Immature natural killer cell (primary cell): Measurements from ENCODE around the gene APH1B. TPM values are rescaled to one million over a fixed set of nuclear protein-coding genes. Genes with fewer than 3 reads are reported as not detected.
"Not testable (repeated sequence)": the region's sequence is repeated elsewhere in the genome, so short reads cannot be mapped to it uniquely, and the experiment has no call there.

Experiments used
- DNase-seq, 3 donors: peaks; one replicate each; pipeline ENCODE4 v3.0.0; 2022; ENCODE audit warnings: mixed read lengths in 1 of 3
- H3K27ac Mint-ChIP-seq, 6 donors: one replicate each; pipeline ENCODE4 v1.8.0; 2020; ENCODE audit warnings: mixed read lengths in 6 of 6, mild to moderate bottlenecking in 5 of 6, inconsistent platforms in 4 of 6, moderate library complexity in 3 of 6
- H3K27me3 Mint-ChIP-seq, 3 donors: one replicate each; pipeline ENCODE4 v1.8.0; 2020 to 2021; ENCODE audit warnings: low read depth in 3 of 3, mild to moderate bottlenecking in 3 of 3, mixed read lengths in 3 of 3, moderate library complexity in 3 of 3, inconsistent platforms in 1 of 3
- H3K36me3 Mint-ChIP-seq, 3 donors: one replicate each; pipeline ENCODE4 v1.8.0; 2020; ENCODE audit warnings: mixed read lengths in 3 of 3, inconsistent platforms in 2 of 3, mild to moderate bottlenecking in 2 of 3
- H3K4me1 Mint-ChIP-seq, 2 donors: one replicate each; pipeline ENCODE4 v1.8.0; 2020; ENCODE audit warnings: inconsistent platforms in 2 of 2, mild to moderate bottlenecking in 2 of 2, mixed read lengths in 2 of 2, moderate library complexity in 1 of 2
- H3K4me3 Mint-ChIP-seq, 5 donors: one replicate each; pipeline ENCODE4 v1.8.0; 2020; ENCODE audit warnings: mild to moderate bottlenecking in 5 of 5, mixed read lengths in 5 of 5, inconsistent platforms in 3 of 5, moderate library complexity in 3 of 5
- H3K9me3 Mint-ChIP-seq, 6 donors: one replicate each; pipeline ENCODE4 v1.8.0; 2020; ENCODE audit warnings: mild to moderate bottlenecking in 6 of 6, mixed read lengths in 6 of 6, inconsistent platforms in 4 of 6, moderate library complexity in 3 of 6
- polyA plus RNA-seq, 3 donors: library from polyadenylated mRNA; unstranded; fragments of 300-500 nt; fragmentation: Illumina TruSeq; gene quantifications; one replicate each; pipeline ENCODE4 v1.2.3, GENCODE V29; 2021

Gene APH1B
- polyA plus RNA-seq: 1 to 10 TPM; 4.8 to 7.8 (median 5.7) TPM

DNA sequence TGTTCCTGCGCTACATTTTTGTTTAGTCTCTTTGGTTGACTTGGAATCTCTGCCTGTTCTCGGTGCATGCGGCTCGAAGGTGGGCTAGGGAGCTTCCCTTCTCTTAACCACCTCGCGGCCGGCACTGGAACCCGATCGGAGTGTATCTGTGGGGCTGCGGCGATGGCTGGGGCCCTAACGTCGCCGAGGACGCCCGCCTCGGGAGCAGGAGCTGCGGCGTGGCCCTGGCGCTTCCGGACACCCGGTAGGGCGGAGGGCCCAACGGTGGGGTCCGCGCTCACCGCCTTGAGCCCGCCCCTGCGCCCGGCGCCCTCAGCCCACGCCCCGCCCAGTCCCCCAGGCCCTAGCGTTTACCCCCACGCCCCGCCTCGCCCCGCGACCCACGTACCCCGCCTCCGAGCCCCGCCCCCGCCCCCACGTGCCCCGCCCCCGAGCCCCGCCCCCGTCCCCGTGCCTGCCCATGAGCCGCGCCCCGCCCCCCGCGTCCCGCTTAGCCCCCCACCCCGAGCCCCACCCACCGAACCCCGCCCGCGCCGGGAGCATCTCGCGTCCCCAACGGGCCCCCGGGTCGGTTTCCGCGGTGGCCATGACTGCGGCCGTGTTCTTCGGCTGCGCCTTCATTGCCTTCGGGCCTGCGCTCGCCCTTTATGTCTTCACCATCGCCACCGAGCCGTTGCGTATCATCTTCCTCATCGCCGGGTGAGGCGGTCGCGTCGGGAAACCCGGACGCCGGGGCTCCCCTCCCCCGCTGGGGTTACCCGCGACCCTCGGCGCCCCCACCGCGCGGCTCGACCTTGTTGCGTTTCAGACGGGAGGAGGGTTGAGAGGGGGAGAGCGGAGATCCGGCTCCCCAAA is at the start of gene APH1B:
Gene APH1B (plus strand): TSS at position 568 of the 855 bp plus-strand sequence. CDS start 19 bp downstream, at position 587.
- H3K27ac Mint-ChIP-seq: peak within 1 kb of the TSS; percentile 83 to 94 (median 88)
- no peaks in the 10 kb centered on the region for H3K9me3 Mint-ChIP-seq
- H3K4me1 Mint-ChIP-seq: peaks cover 39 to 57% of the 10 kb centered on the region in 2 donors
- DNase-seq: peak; percentile 73 to 82 (median 78)
- H3K27me3 Mint-ChIP-seq: peaks cover 2 to 5% (median 2%) of the 10 kb centered on the region in 3 donors
- no peaks in the 10 kb centered on the region for H3K36me3 Mint-ChIP-seq
- peak within 1 kb of the TSS; percentile 90 to 93 (median 91) for H3K4me3 Mint-ChIP-seq

DNA sequence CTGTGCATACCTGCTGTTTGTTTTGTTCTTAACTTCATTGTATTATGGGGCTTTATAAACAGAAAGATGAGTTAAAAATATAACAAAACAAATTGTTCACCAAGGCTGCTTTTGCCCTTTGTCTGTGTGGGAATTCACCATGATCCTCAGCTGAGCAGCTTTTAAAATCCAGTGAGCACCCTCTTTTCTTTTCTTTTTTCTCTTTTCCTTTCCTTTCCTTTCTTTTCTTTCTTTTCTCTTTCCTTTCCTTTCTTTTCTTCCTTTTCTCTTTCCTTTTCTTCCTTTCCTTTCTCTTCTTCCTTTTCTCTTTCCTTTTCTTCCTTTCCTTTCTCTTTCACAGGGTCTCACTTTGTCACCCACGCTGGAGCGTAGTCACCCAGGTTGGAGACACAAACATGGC is 49.7 kb upstream of the APH1B start:
- H3K4me3 Mint-ChIP-seq: peak overlapping the region; percentile 48 to 80 (median 74)
- no peak for DNase-seq
- peaks cover 0 to 9% (median 3%) of the 10 kb centered on the region in 3 donors for H3K36me3 Mint-ChIP-seq
- H3K27me3 Mint-ChIP-seq: peaks cover 0 to 3% (median 0%) of the 10 kb centered on the region in 3 donors
- H3K4me1 Mint-ChIP-seq: peaks cover 76 to 86% of the 10 kb centered on the region in 2 donors
- H3K27ac Mint-ChIP-seq: peak overlapping the region; percentile 83 to 94 (median 90)
- H3K9me3 Mint-ChIP-seq: no peaks in the 10 kb centered on the region

DNA sequence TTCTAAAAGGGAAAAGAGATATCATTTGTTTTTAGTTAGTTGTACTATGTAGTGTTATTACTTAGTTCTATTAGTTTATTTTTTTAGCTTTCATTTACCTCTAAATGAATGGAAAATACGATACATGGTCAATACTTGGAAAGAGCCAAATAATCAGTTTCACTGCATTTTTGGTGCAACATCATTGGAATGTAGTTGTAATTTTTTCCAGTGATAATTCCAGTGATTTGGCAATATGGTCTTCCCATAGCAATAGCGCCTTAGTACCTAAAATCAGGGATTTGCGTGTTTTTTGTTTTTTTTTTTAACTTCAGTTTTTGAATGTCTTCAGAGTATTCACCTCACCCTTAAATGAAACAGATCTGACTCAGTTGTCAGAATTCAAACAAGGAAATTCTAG is 46.2 kb upstream of the APH1B start:
- Mint-ChIP-seq H3K9me3 (no peaks in the 10 kb centered on the region), H3K36me3 (peaks cover 3 to 11% (median 3%) of the 10 kb centered on the region in 3 donors), H3K4me3 (peak overlapping the region in 3 of 5 donors; percentile 2 to 76 (median 74)), H3K27me3 (peaks cover 0 to 5% (median 0%) of the 10 kb centered on the region in 3 donors), H3K4me1 (peaks cover 87 to 97% of the 10 kb centered on the region in 2 donors), H3K27ac (peak overlapping the region; percentile 88 to 93 (median 89))
- no peak for DNase-seq

DNA sequence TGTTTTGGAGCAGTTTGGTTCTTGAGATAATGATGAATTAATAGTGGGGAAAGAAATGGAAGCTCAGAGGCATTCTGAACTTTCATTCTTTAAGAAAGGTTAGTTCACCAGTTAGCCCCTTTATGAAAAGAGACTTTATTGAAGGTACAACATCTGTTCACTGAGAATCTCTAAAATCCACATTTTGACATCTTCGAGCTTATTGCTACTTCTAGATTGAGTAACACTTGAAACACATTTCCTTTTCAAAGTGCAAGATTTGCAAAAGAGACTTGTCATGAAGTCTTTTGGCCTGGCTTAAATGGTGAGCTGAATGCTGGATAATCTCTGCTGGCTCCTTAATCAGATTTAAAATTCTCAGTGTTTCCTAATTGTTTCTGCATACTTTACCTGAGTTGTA is 45.7 kb upstream of the APH1B start:
- H3K36me3 Mint-ChIP-seq: peaks cover 3 to 8% (median 3%) of the 10 kb centered on the region in 3 donors
- DNase-seq: peak in 1 of 3 donors; percentile 22

DNA sequence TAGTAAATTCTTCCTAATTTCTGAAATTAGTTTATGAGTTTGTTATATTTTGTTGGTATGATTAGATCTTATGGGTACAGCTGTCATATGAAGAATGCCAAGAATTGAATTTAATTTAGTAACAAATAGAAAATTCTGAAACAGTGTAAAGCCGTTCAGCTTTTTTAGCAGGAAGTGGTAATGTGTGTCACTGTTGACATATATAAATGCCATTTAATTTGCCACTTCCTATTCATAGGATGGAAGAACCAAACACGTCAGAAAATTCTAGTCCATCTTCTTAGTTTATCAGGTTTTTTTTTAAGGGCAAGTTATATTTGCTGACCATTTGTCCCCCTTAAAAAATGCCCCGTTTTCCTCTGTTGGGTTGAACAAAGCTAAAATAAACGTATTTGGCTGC is 45.0 kb upstream of the APH1B start:
- Mint-ChIP-seq H3K27me3 (peaks cover 0 to 5% (median 0%) of the 10 kb centered on the region in 3 donors), H3K4me1 (peaks cover 84 to 97% of the 10 kb centered on the region in 2 donors)
- DNase-seq: peak; percentile 49 to 60 (median 59)

More for the DNA sequence above, 45.7 kb upstream of the APH1B start:
- Mint-ChIP-seq H3K4me3 (peak overlapping the region in 4 of 5 donors; percentile 2 to 76 (median 62)), H3K27me3 (peaks cover 0 to 5% (median 0%) of the 10 kb centered on the region in 3 donors), H3K27ac (peak overlapping the region; percentile 88 to 93 (median 89)), H3K4me1 (peaks cover 84 to 97% of the 10 kb centered on the region in 2 donors), H3K9me3 (no peaks in the 10 kb centered on the region)

DNA sequence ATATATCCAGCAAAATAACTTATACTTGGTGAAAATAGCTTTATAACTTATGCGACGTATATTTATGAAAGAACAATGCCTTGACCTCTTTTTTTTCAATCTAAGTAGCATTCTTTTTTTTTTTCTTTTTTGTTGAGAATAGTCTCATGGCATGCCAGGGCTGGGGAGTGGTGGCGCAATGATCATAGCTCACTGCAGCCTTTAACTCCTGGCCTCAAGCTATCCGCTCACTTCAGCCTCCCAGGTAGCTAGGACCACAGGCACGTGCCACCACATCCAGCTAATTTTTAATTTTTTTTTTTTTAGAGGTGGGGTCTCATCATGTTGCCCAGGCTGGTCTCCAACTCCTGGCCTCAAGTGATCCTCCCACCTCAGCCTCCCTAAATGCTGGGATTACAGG is 44.5 kb upstream of the APH1B start:
- Mint-ChIP-seq H3K27ac (peak overlapping the region; percentile 77 to 92 (median 88)), H3K4me1 (peaks cover 84 to 97% of the 10 kb centered on the region in 2 donors), H3K36me3 (peaks cover under 1 to 8% (median 3%) of the 10 kb centered on the region in 3 donors), H3K9me3 (no peaks in the 10 kb centered on the region), H3K27me3 (peaks cover 0 to 5% (median 3%) of the 10 kb centered on the region in 3 donors), H3K4me3 (peak overlapping the region in 4 of 5 donors; percentile 27 to 76 (median 42))
- DNase-seq: no peak

More for the DNA sequence above, 45.0 kb upstream of the APH1B start:
- Mint-ChIP-seq H3K4me3 (peak overlapping the region; percentile 23 to 76 (median 70)), H3K36me3 (peaks cover 3 to 8% (median 3%) of the 10 kb centered on the region in 3 donors), H3K9me3 (no peaks in the 10 kb centered on the region), H3K27ac (peak overlapping the region; percentile 88 to 93 (median 89))

DNA sequence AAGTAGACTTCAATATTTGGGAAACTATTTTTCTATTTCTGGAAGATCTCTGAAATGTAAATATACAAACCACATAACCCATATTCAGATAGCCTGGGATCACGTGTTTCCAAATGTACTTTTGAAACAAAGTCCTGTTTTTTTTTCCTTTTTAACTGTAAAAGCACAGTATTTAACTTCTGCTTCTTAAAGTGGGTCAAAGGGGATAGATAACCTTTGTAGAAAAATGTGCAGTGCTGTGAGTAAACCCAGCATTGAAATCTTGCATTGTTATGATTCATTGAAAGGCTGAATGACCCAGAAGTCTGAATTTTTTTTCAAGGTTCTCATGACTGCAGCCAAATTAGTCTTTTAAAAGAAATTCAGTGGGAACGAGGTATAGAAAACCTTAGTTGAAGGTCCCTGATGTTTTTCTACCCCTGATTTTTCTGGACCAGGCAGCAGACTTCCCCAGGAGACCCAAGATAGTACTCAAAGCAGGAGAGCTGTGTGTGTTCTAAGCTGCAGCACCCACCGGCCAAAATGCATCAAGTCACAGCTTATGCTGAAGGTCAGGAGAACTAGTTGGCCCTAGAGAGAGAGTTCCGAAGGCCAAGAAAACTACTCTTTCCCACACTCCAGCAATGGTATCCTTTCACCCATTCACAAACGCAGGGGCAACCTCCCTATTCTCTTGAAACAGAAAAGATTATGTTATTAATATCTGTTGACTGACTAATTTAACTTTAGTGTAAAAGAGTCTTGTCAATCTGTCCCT is 43.6 kb upstream of the APH1B start:
- H3K4me1 Mint-ChIP-seq: peaks cover 84 to 97% of the 10 kb centered on the region in 2 donors

DNA sequence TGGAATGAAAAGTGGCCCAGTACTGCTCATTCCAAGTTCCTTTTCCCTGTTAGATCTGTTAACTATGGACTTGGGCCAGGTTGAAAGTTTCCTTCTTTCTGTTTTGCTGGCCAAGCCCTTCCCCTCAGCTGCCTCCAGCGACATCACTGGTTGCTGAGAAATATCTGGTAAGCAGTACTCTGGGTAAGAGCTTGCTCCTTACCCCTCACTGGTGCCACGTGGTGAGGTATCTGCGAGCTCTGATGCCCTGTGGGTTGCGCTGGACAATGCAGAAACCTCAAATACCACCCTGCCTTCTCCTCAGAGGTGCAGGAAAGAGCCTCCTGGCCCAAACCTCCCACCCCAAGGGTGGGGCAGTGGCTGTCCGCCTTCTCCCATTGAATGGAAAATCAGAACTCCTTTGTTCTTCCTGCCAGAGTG is 42.9 kb upstream of the APH1B start:
- Mint-ChIP-seq H3K27me3 (peaks cover 0 to 3% (median 3%) of the 10 kb centered on the region in 3 donors), H3K27ac (peak overlapping the region; percentile 77 to 92 (median 88)), H3K4me1 (peaks cover 82 to 97% of the 10 kb centered on the region in 2 donors)

More for the DNA sequence above, 43.6 kb upstream of the APH1B start:
- DNase-seq: no peak
- Mint-ChIP-seq H3K27ac (peak overlapping the region; percentile 77 to 92 (median 88)), H3K27me3 (peaks cover 0 to 3% (median 3%) of the 10 kb centered on the region in 3 donors), H3K4me3 (peak overlapping the region; percentile 42 to 72 (median 54)), H3K9me3 (no peaks in the 10 kb centered on the region), H3K36me3 (peaks cover 0 to 7% (median 3%) of the 10 kb centered on the region in 3 donors)

DNA sequence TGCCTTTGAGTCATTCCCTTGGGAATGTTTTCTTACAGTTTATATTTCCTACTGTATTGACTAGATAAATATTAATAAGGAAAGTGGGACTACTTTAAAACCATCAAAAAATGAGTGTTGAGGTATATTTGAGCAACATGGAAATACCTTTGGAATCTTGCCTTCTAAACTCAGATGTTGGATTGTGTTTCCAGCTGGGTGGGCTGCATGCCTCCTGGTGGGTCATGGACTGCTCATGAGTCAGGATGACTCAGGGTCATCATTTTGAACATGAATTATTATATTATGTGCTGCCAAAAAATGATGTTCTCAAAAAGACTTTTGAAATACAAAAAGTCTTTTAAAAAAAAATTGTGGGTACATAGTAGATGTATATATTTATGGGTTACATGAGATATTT is 41.1 kb upstream of the APH1B start:
- Mint-ChIP-seq H3K27ac (peak overlapping the region; percentile 24 to 92 (median 66)), H3K4me3 (no peak overlapping the region), H3K36me3 (peaks cover 0 to 5% (median 3%) of the 10 kb centered on the region in 3 donors), H3K27me3 (peaks cover 0 to 4% (median 3%) of the 10 kb centered on the region in 3 donors), H3K4me1 (peaks cover 83 to 100% of the 10 kb centered on the region in 2 donors), H3K9me3 (no peaks in the 10 kb centered on the region)
- no peak for DNase-seq

More for the DNA sequence above, 42.9 kb upstream of the APH1B start:
- peak; percentile 21 to 24 (median 22) for DNase-seq
- peaks cover 0 to 5% (median 3%) of the 10 kb centered on the region in 3 donors for H3K36me3 Mint-ChIP-seq
- H3K9me3 Mint-ChIP-seq: no peaks in the 10 kb centered on the region
- H3K4me3 Mint-ChIP-seq: peak overlapping the region; percentile 42 to 72 (median 54)

DNA sequence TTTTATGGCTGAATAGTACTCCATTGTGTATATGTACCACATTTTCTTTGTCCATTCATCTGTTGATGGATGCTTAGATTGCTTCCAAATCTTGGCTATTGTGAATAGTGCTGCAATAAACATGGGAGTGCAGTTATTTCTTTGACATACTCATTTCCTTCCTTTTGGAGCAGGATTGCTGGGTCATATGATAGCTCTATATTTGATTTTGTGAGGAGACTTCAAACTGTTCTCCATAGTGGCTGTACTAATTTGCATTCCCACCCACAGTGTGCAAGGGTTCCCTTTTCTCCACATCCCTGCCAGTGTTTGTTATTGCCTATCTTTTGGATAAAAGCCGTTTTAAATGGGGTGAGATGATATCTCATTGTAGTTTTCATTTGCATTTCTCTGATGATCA is 40.3 kb upstream of the APH1B start:
- not testable (repeated sequence) for H3K4me3 Mint-ChIP-seq, H3K27me3 Mint-ChIP-seq, H3K36me3 Mint-ChIP-seq, DNase-seq, H3K9me3 Mint-ChIP-seq
- peaks cover 81 to 100% of the 10 kb centered on the region in 2 donors for H3K4me1 Mint-ChIP-seq
- peak overlapping the region; percentile 1 to 92 (median 57) for H3K27ac Mint-ChIP-seq

DNA sequence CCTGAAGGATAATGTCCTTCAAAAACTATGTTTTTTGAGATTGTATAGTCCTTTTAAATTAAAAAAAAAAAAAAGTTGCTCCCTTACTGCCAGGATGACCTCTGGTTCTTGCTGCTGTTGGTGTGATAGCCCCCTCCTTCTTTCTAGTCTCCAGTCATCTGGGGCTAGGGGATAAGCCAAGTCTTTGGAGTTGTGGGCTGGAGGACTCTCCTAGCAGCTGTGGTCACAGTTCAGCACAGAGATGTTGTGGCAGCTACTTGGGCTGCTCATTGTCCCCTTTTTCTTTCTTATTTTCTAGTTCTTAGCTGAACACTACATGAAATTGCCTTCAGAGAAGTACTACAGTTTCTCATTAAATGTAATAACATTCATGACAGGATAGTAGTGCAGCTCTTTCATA is 39.2 kb upstream of the APH1B start:
- H3K4me3 Mint-ChIP-seq: peak overlapping the region in 1 of 5 donors; percentile 14
- H3K27ac Mint-ChIP-seq: peak overlapping the region; percentile 22 to 92 (median 65)
- no peaks in the 10 kb centered on the region for H3K9me3 Mint-ChIP-seq
- DNase-seq: no peak
- peaks cover 0 to 5% (median 3%) of the 10 kb centered on the region in 3 donors for H3K36me3 Mint-ChIP-seq
- H3K4me1 Mint-ChIP-seq: peaks cover 79 to 100% of the 10 kb centered on the region in 2 donors
- H3K27me3 Mint-ChIP-seq: peaks cover 2 to 4% (median 3%) of the 10 kb centered on the region in 3 donors

DNA sequence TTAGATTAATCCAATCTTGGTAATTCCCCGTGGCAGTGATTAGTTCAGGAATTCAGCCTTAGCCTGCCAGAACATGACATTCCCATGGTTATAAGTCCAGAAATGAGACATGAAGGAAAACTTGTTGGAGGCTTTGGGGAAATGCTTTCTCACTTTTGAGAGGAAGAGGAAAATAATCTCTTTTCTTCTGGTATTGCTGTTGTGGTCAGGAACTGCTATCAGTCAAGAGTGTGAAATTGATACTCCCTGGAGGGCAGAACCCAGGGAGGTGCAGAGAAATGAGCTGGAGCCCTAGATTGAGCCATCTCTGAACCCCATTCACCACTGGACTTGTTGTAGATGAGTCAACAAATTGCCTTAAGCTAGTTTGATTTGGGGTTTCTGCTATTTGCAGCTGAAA is 38.6 kb upstream of the APH1B start:
- peaks cover 0 to 7% (median 5%) of the 10 kb centered on the region in 3 donors for H3K36me3 Mint-ChIP-seq
- peak overlapping the region in 4 of 5 donors; percentile 19 to 61 (median 48) for H3K4me3 Mint-ChIP-seq
- H3K27me3 Mint-ChIP-seq: peaks cover 2 to 5% (median 3%) of the 10 kb centered on the region in 3 donors
- peaks cover 79 to 100% of the 10 kb centered on the region in 2 donors for H3K4me1 Mint-ChIP-seq
- H3K27ac Mint-ChIP-seq: peak overlapping the region; percentile 58 to 92 (median 76)
- H3K9me3 Mint-ChIP-seq: no peaks in the 10 kb centered on the region
- DNase-seq: peak; percentile 13 to 31 (median 20)

DNA sequence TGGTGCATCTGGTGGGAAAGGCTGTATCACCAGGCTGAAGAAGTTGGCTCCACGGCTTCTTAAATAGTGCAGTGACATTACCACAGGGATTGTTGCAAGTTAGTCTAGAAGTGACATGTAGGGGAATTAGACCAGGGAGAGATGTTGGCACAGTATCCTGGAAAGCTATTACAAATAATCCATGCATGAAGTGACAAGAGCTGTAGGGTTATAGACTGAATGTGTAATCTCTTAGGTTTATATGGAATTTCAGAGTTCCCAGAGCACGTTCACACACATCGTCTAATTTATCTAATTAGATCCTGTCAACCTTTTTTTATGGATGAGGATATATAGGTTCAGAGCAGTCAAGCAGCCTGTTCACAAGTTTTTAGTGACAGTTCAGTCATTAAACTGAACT is 37.3 kb upstream of the APH1B start:
- Mint-ChIP-seq H3K4me1 (peaks cover 80 to 100% of the 10 kb centered on the region in 2 donors), H3K36me3 (peaks cover under 1 to 3% (median under 1%) of the 10 kb centered on the region in 3 donors), H3K4me3 (peak overlapping the region in 2 of 5 donors; percentile 34 to 63), H3K27ac (peak overlapping the region; percentile 12 to 71 (median 63)), H3K27me3 (peaks cover 2 to 3% (median 3%) of the 10 kb centered on the region in 3 donors), H3K9me3 (no peaks in the 10 kb centered on the region)
- DNase-seq: no peak
